ENCODE data around the gene ITIH4. TPM values are rescaled to one million over a fixed set of nuclear protein-coding genes. Genes with fewer than 3 reads are reported as not detected.

ITIH4 gene
- total RNA-seq, 1 donor from 2014 or later = 2.8 TPM

DNA sequence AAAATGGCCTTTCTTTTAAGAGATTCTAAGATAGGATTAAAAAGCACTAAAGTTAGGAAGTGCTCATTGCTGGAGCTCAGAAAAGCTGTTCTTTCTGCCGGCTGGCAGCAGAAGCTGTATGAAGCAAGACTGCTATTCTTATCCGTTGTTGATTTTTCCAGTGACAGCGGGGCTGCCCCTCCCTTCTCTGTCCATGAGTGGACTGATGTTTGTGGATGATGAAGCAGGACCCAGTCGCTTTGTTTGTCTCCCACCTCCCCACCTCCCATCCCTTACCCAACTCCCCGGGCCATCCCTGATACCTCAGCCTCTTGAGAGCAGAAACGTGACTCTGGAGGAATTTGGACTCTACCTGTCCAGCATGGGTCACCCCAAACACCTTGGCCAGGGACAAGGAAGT is 14.7 kb upstream of the ITIH4 start:
- no peaks in the 10 kb centered on the region for H3K36me3 ChIP-seq (ENCODE audit: insufficient read depth, low read length)
- H3K9me3 ChIP-seq (ENCODE audit: insufficient read depth, low read depth, low read length) = no peaks in the 10 kb centered on the region
- no peaks in the 10 kb centered on the region for H3K79me2 ChIP-seq (ENCODE audit: insufficient read depth, low read length)
- no peak for DNase-seq (ENCODE audit: low read depth)
- no peak overlapping the region for H3K27ac ChIP-seq (ENCODE audit: low read depth, low read length)
- H4K20me1 ChIP-seq (ENCODE audit: insufficient read depth, low read length) = peaks cover 3% of the 10 kb centered on the region
- TF ChIP-seq CTCF (IDR thresholded peaks at IDR 0.05; ENCODE audit: insufficient read depth, low read depth, low read length) = no peak
- no peak for TF ChIP-seq EZH2 (IDR thresholded peaks at IDR 0.05; ENCODE audit: insufficient read depth, low read length)
- Mint-ChIP-seq H3K36me3 (ENCODE audit: low read depth, unreplicated experiment) (peaks cover 11% of the 10 kb centered on the region), H3K27me3 (ENCODE audit: low read depth, unreplicated experiment) (peaks cover 2% of the 10 kb centered on the region), H3K4me1 (ENCODE audit: low read depth, unreplicated experiment) (peaks cover 15% of the 10 kb centered on the region), H3K27ac (ENCODE audit: unreplicated experiment) (no peak overlapping the region), H3K9me3 (ENCODE audit: unreplicated experiment) (no peaks in the 10 kb centered on the region), H3K4me3 (ENCODE audit: unreplicated experiment) (no peak overlapping the region)
- no peak overlapping the region for H3K4me2 ChIP-seq (ENCODE audit: low read length)
- no peak overlapping the region for H3K4me3 ChIP-seq (ENCODE audit: insufficient read depth, low read depth, low read length)
- no peak overlapping the region for H3K9ac ChIP-seq (ENCODE audit: low read length)
- FAIRE-seq = no peak
- no peaks in the 10 kb centered on the region for H3K27me3 ChIP-seq (ENCODE audit: insufficient read depth, low read length)
- H3K4me1 ChIP-seq (ENCODE audit: insufficient read depth, low read length) = peaks cover 8% of the 10 kb centered on the region
- H2AFZ ChIP-seq (ENCODE audit: low read depth, low read length) = no peak overlapping the region

DNA sequence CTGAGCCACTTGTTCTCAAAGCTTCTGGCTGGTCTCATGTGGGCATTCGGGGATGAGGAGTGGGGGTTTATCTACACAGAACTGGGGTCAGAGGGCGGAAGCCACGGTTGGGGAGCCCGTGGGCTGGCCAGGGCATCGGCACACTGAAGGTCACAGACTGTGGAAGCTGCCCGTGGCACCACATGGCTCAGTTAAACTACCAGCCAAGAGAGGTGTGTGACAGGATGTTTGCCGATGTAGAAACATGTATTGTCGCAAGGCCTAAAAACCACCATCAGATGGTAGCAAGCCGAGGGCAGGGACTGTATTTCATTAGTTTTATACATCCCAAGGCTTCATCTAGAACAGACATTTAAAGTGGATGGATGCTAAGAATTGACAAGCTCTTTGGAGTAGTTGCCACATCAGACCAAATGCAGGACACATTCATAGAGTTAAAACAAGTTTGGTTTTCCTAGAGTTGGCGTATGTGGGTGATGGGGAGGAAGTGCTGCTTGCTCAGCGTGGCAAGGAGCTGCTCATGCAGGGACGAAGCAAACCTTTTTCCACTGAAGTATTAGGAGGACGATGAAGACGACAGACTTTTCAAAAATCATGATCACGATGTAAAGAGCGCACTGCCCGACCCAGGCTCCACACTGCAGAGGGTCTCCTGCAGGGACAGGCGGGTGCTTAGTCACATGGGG is 14.0 kb upstream of the ITIH4 start:
- Histone ChIP-seq H3K9me3 (ENCODE audit: insufficient read depth, low read depth, low read length) (no peaks in the 10 kb centered on the region), H3K9ac (ENCODE audit: low read length) (no peak overlapping the region), H3K27ac (ENCODE audit: low read depth, low read length) (no peak overlapping the region), H2AFZ (ENCODE audit: low read depth, low read length) (no peak overlapping the region), H3K36me3 (ENCODE audit: insufficient read depth, low read length) (no peaks in the 10 kb centered on the region), H3K4me1 (ENCODE audit: insufficient read depth, low read length) (peaks cover 8% of the 10 kb centered on the region), H3K4me3 (ENCODE audit: insufficient read depth, low read depth, low read length) (no peak overlapping the region), H3K79me2 (ENCODE audit: insufficient read depth, low read length) (no peaks in the 10 kb centered on the region), H3K27me3 (ENCODE audit: insufficient read depth, low read length) (no peaks in the 10 kb centered on the region), H3K4me2 (ENCODE audit: low read length) (no peak overlapping the region), H4K20me1 (ENCODE audit: insufficient read depth, low read length) (peaks cover 3% of the 10 kb centered on the region)
- H3K27ac Mint-ChIP-seq (ENCODE audit: unreplicated experiment) = no peak overlapping the region
- DNase-seq (ENCODE audit: low read depth) (no peak), FAIRE-seq (no peak)
- H3K36me3 Mint-ChIP-seq (ENCODE audit: low read depth, unreplicated experiment) = peaks cover 12% of the 10 kb centered on the region
- no peak for TF ChIP-seq EZH2 (IDR thresholded peaks at IDR 0.05; ENCODE audit: insufficient read depth, low read length)
- no peak for TF ChIP-seq CTCF (IDR thresholded peaks at IDR 0.05; ENCODE audit: insufficient read depth, low read depth, low read length)
- no peaks in the 10 kb centered on the region for H3K9me3 Mint-ChIP-seq (ENCODE audit: unreplicated experiment)
- no peak overlapping the region for H3K4me3 Mint-ChIP-seq (ENCODE audit: unreplicated experiment)
- H3K27me3 Mint-ChIP-seq (ENCODE audit: low read depth, unreplicated experiment) = peaks cover 2% of the 10 kb centered on the region
- peaks cover 16% of the 10 kb centered on the region for H3K4me1 Mint-ChIP-seq (ENCODE audit: low read depth, unreplicated experiment)

DNA sequence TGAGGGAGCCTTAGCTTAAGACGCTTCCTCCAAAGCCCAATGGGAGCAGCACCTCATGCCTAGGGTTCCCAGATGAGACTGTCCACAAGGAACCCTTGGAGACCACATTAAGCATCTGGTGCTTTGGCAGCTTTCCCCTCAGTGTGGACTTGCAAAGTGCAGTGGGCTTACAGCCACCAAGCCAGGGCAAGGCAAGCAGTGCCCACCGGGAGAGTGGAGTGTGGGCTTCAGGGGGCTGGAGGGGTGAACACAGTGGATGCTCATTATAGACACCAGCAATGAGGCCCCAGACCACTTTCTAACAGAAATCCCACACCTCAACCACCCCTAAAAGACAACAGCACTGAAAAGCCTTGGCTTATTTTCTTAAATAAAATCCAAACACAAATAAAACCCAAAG is 13.4 kb upstream of the ITIH4 start:
- Histone ChIP-seq H3K4me1 (ENCODE audit: insufficient read depth, low read length) (peaks cover 8% of the 10 kb centered on the region), H4K20me1 (ENCODE audit: insufficient read depth, low read length) (peaks cover 3% of the 10 kb centered on the region), H3K4me3 (ENCODE audit: insufficient read depth, low read depth, low read length) (no peak overlapping the region), H3K4me2 (ENCODE audit: low read length) (no peak overlapping the region), H3K9me3 (ENCODE audit: insufficient read depth, low read depth, low read length) (no peaks in the 10 kb centered on the region), H3K27ac (ENCODE audit: low read depth, low read length) (no peak overlapping the region), H3K36me3 (ENCODE audit: insufficient read depth, low read length) (no peaks in the 10 kb centered on the region), H3K27me3 (ENCODE audit: insufficient read depth, low read length) (no peaks in the 10 kb centered on the region), H3K79me2 (ENCODE audit: insufficient read depth, low read length) (no peaks in the 10 kb centered on the region), H2AFZ (ENCODE audit: low read depth, low read length) (no peak overlapping the region), H3K9ac (ENCODE audit: low read length) (no peak overlapping the region)
- Mint-ChIP-seq H3K4me1 (ENCODE audit: low read depth, unreplicated experiment) (peaks cover 15% of the 10 kb centered on the region), H3K9me3 (ENCODE audit: unreplicated experiment) (no peaks in the 10 kb centered on the region), H3K27ac (ENCODE audit: unreplicated experiment) (no peak overlapping the region), H3K27me3 (ENCODE audit: low read depth, unreplicated experiment) (peaks cover 2% of the 10 kb centered on the region), H3K36me3 (ENCODE audit: low read depth, unreplicated experiment) (peaks cover 10% of the 10 kb centered on the region), H3K4me3 (ENCODE audit: unreplicated experiment) (no peak overlapping the region)
- DNase-seq (ENCODE audit: low read depth) (no peak), FAIRE-seq (no peak)
- no peak for TF ChIP-seq EZH2 (IDR thresholded peaks at IDR 0.05; ENCODE audit: insufficient read depth, low read length)

Data from astrocyte (in vitro differentiated cells and primary cell).